ENCODE measurements around the gene TRIP12. TPM values are rescaled to one million over a fixed set of nuclear protein-coding genes. Genes with fewer than 3 reads are reported as not detected.

Gene TRIP12
- total RNA-seq, 1 donor: 335 TPM

DNA sequence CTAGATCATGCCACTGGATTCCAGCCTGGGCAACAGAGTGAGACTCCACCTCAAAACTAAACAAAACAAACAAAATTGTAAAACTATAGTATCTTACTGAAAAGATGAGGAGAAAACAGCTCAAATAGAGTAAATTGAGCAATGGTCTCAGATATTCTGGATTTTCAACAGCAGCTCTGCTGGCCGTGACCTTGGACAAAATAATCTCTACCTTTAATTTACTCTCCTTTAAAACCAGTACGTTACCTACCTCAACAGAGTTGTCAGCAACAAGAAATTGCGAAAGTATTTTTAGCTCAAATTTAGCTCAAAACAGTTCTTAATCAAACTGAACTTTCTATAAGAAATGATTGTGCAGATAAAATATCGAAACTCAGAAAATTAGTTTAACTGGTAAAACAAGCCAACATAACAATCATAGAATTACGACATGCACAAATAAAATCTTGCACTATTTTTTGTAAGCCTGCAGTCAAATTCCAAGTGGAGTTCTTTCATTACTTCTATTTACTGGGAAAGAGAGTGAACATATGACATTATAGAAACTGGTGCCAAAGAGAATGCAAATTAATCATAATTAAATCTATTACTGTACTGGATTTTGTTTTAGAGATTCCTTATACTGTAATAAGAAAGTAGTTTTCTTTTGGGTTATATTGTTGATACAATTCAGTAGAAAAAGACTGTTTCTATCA lies 40.8 kb downstream of the TRIP12 start:
- no peak overlapping the region for H3K4me3 ChIP-seq (ENCODE audit: low read depth, low read length)
- DNase-seq (ENCODE audit: low read depth): no peak
- TF ChIP-seq, protein P1, sequence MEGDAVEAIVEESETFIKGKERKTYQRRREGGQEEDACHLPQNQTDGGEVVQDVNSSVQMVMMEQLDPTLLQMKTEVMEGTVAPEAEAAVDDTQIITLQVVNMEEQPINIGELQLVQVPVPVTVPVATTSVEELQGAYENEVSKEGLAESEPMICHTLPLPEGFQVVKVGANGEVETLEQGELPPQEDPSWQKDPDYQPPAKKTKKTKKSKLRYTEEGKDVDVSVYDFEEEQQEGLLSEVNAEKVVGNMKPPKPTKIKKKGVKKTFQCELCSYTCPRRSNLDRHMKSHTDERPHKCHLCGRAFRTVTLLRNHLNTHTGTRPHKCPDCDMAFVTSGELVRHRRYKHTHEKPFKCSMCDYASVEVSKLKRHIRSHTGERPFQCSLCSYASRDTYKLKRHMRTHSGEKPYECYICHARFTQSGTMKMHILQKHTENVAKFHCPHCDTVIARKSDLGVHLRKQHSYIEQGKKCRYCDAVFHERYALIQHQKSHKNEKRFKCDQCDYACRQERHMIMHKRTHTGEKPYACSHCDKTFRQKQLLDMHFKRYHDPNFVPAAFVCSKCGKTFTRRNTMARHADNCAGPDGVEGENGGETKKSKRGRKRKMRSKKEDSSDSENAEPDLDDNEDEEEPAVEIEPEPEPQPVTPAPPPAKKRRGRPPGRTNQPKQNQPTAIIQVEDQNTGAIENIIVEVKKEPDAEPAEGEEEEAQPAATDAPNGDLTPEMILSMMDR (IDR thresholded peaks at IDR 0.05; ENCODE audit: insufficient read depth, low read depth, low read length): no peak

DNA sequence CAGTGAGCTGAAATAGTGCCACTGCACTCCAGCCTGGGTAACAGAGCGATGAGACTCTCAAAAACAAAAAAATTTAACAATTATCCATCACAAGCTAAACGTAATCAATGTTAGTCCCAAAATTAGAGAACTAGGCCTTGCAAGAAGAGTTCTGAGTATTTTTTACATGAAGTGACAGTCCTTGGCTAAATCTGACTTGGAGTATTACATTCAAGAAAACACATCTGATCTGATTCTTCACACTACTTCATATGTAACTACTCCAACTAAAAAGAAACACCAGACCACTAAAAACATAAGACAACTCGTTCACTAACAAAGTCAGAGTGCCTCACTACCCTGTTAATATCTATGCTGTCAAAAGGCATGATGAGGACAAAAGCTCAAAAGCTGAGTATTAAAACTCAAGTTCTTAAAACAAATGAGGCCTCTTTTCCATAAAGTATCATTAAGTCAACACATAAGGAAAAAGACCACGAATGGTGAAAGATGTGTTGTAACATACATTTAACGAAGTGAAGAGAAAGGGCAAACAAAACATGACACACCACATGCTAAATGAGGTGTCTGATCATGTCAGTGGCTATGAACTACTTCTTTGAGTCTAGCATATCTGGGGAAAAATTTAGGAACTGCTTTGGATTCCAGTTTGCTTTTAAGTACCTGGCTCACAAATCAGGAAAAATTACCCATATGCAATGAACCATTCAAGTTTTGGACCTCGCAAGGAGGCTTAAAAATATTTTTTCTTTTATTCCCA lies 42.4 kb downstream of the TRIP12 start:
- no peak for DNase-seq (ENCODE audit: low read depth)
- H3K4me3 ChIP-seq (ENCODE audit: low read depth, low read length): no peak overlapping the region
- TF ChIP-seq, protein P1 (IDR thresholded peaks at IDR 0.05; ENCODE audit: insufficient read depth, low read depth, low read length): no peak

DNA sequence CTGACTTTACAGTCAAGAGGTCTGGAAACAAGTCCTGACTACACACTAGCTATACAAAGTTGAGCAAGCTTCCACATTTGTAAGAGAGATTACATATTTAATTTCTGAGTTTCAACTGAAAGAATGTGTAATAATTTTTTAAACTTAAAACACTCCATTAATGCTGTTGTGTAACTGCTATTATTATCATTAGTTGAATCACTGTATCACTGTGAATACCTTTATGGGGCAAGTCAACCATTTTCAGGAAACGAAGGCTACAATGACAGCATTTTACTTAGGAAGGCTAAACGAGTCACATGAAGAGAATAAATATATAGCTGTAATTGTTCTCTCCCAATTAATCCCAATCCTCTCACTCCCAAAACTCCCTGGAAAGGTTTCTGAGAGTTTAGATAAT lies 46.3 kb downstream of the TRIP12 start:
- no peak overlapping the region for H3K4me3 ChIP-seq (ENCODE audit: low read depth, low read length)
- DNase-seq (ENCODE audit: low read depth): no peak
- TF ChIP-seq, protein P1 (IDR thresholded peaks at IDR 0.05; ENCODE audit: insufficient read depth, low read depth, low read length): no peak

DNA sequence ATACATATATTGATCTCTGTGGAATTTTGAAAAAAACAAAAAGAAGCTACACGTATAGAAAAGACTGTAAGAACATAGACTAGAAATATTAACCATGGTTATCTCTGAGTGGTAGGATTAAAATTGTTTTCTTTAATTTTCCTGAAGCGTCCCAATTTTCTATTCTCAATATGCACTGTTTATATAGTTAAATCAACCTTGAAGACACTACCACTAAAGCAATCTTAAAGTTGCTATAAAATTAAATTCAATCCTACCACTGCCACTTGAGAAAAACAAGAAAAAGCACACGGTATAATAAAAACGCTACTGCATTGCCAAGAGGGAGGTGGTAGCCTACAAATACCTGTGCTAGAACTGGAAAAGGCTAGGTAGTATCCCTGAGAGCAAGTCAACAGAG lies 47.2 kb downstream of the TRIP12 start:
- H3K4me3 ChIP-seq (ENCODE audit: low read depth, low read length): no peak overlapping the region
- TF ChIP-seq, protein P1 (IDR thresholded peaks at IDR 0.05; ENCODE audit: insufficient read depth, low read depth, low read length): no peak
- DNase-seq (ENCODE audit: low read depth): no peak

DNA sequence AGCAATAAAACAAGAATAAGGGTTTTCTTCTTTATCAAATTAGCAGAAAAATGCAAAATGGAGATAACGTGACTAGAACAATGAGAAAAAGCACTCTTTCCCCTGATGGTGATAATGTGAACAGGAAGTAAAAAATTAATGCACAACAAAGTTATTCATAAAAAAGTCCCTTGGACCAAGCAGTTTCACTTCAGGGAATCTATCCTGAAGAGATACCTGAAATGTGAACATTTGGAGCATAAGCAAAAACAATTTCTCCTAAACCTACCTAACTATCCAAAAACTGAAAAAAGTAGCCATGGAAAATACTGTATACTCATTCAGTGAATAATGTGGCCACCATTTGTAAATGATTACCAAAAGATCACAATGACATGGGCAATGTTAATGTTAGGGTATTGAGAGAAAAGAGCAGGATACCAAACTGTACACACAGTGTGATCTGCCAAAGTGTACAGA lies 48.7 kb downstream of the TRIP12 start:
- no peak for DNase-seq (ENCODE audit: low read depth)
- no peak overlapping the region for H3K4me3 ChIP-seq (ENCODE audit: low read depth, low read length)
- TF ChIP-seq, protein P1 (IDR thresholded peaks at IDR 0.05; ENCODE audit: insufficient read depth, low read depth, low read length): no peak

DNA sequence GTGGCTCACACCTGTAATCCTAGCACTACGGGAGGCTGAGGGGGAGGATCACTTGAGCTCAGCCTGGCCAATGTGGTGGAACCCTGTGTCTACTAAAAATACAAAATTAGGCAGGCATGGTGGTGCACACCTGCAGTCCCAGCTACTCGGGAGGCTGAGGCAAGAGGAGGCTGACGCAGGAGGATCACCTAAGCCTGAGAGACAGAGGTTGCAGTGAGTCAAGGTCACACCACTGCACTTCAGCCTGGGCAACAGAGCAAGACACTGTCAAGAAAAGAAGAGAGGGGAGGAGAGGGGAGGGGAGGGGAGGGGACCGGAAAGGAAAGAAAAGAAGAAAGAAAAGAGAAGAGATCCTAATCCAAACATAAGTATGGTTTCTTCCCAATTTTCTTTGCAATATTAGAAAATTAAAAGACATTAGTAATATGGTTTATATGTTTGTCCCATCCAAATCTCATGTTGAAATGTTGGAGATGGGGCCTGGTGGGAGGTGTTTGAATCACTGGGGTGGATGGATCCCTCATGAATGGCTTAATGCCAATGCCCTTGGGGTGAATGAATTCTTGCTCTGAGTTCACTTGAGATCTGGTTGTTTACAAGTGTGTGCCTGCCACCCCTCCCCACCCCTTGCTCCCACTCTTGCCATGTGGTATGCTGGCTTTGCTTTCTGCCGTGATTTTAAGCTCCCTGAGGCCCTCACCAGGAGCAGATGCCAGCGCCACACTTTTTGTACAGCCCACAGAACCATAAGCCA lies 50.7 kb downstream of the TRIP12 start:
- DNase-seq (ENCODE audit: low read depth): no peak
- TF ChIP-seq, protein P1 (IDR thresholded peaks at IDR 0.05; ENCODE audit: insufficient read depth, low read depth, low read length): no peak
- no peak overlapping the region for H3K4me3 ChIP-seq (ENCODE audit: low read depth, low read length)
